CD4-positive, alpha-beta T cell treated with Interleukin-12 subunit alpha and Interleukin-12 subunit beta, for 1 hour (primary cell): ENCODE measurements around the gene PTPRD.

Experiments used
- DNase-seq: peaks from one replicate; pipeline ENCODE4 v3.0.0-alpha.2; 2020

Gene PTPRD

GRCh38 chr9:8265281-8265680 lies 2347.5 kb downstream of the PTPRD start:
- no peak for DNase-seq
